Suprapubic skin (tissue), 4 donors: ENCODE results near the gene LMTK2.

ENCODE experiments used
- POLR2A ChIP-seq, 2 donors: fragments of 450-650 bp; IDR thresholded peaks; one replicate each; pipeline ENCODE4 v1.6.1; 2017; ENCODE audit warnings: antibody characterized with exemption in 2 of 2, mild to moderate bottlenecking in 2 of 2, moderate library complexity in 2 of 2
- POLR2AphosphoS5 ChIP-seq, 3 donors: sonication (generic); formaldehyde crosslinking; IDR thresholded peaks; one replicate each; pipeline ENCODE4 v1.6.1; 2017; ENCODE audit warnings: antibody characterized with exemption in 3 of 3
- TF ChIP-seq, protein P1 (sequence below), 2 donors: fragments of 200-600 bp in 1 of 2; fragments of 450-650 bp in 1 of 2; sonication (generic) in 1 of 2; IDR thresholded peaks; one replicate each; pipeline ENCODE4 v1.5.1; 2016 to 2019; ENCODE audit warnings: antibody characterized with exemption in 2 of 2, mild to moderate bottlenecking in 1 of 2, moderate library complexity in 1 of 2

DNA sequence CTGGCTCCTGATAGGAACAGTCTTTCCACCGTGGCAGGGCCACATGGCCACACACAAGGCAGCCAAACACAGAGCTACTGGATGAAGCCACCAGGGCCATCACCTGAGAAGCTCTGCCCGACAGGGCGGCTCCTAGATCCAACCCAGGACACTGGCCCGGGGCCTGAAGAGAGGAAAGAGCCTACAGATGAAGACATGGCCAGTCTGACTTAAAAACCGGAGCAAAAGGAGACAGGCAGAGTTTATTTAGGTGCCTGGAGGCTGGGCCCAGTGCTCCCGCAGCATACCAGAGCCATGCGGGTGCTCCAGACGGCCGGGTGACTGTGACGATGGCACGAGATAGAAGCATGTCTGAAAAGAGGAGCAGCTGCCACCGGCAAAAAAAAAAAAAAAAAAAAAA, 141.5 kb downstream of the LMTK2 start:
- TF ChIP-seq, protein P1, sequence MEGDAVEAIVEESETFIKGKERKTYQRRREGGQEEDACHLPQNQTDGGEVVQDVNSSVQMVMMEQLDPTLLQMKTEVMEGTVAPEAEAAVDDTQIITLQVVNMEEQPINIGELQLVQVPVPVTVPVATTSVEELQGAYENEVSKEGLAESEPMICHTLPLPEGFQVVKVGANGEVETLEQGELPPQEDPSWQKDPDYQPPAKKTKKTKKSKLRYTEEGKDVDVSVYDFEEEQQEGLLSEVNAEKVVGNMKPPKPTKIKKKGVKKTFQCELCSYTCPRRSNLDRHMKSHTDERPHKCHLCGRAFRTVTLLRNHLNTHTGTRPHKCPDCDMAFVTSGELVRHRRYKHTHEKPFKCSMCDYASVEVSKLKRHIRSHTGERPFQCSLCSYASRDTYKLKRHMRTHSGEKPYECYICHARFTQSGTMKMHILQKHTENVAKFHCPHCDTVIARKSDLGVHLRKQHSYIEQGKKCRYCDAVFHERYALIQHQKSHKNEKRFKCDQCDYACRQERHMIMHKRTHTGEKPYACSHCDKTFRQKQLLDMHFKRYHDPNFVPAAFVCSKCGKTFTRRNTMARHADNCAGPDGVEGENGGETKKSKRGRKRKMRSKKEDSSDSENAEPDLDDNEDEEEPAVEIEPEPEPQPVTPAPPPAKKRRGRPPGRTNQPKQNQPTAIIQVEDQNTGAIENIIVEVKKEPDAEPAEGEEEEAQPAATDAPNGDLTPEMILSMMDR (IDR thresholded peaks at IDR 0.05) = no peak
- TF ChIP-seq POLR2AphosphoS5 (IDR thresholded peaks at IDR 0.05) (no peak), POLR2A (IDR thresholded peaks at IDR 0.05) (no peak)
